Fibroblast of lung (primary cell): Measurements from ENCODE around the gene CADPS.

Source experiments
- CTCF ChIP-seq, 2 donors: IDR thresholded peaks in 1 of 2; conservative IDR thresholded peaks in 1 of 2; 1 replicate in 1 of 2; 2 replicates in 1 of 2; pipeline ENCODE4 v1.5.1; 2011 to 2012; ENCODE audit warnings: low read length in 2 of 2, control low read depth in 1 of 2, inconsistent platforms in 1 of 2, low read depth in 1 of 2, mild to moderate bottlenecking in 1 of 2
- EZH2 ChIP-seq: IDR thresholded peaks from 2 replicates; pipeline ENCODE4 v1.5.1; 2012; ENCODE audit warnings: low read length, control low read depth, mild to moderate bottlenecking; ENCODE audit errors: missing control alignments

- TF ChIP-seq CTCF (conservative IDR thresholded peaks at IDR 0.05 in 1 of 2, IDR thresholded peaks at IDR 0.05 in 1 of 2; ENCODE audit: low read depth in 1 of 2, low read length in 2 of 2) (no peak), EZH2 (no peak)
Observed at GRCh38 chr3:62378921-62379320, 496.3 kb downstream of the CADPS start.
